GM10847 (cell line): Measurements from ENCODE around the gene RBBP8NL.

Source experiments
- POLR2A ChIP-seq: IDR thresholded peaks from 2 replicates; pipeline ENCODE4 v1.6.1; 2011; ENCODE audit not compliant: insufficient read length; ENCODE audit errors: extremely low read depth

Gene RBBP8NL

GRCh38 chr20:62400541-62400940 is 26.8 kb downstream of the RBBP8NL start:
- TF ChIP-seq POLR2A = no peak

- TF ChIP-seq POLR2A = no peak
Measured at GRCh38 chr20:62400021-62400420, 27.3 kb downstream of the RBBP8NL start.

GRCh38 chr20:62398120-62398821 is 29.1 kb downstream of the RBBP8NL start:
- no peak for TF ChIP-seq POLR2A

- TF ChIP-seq POLR2A = no peak
Measured at GRCh38 chr20:62396367-62397239, 30.7 kb downstream of the RBBP8NL start.

DNA sequence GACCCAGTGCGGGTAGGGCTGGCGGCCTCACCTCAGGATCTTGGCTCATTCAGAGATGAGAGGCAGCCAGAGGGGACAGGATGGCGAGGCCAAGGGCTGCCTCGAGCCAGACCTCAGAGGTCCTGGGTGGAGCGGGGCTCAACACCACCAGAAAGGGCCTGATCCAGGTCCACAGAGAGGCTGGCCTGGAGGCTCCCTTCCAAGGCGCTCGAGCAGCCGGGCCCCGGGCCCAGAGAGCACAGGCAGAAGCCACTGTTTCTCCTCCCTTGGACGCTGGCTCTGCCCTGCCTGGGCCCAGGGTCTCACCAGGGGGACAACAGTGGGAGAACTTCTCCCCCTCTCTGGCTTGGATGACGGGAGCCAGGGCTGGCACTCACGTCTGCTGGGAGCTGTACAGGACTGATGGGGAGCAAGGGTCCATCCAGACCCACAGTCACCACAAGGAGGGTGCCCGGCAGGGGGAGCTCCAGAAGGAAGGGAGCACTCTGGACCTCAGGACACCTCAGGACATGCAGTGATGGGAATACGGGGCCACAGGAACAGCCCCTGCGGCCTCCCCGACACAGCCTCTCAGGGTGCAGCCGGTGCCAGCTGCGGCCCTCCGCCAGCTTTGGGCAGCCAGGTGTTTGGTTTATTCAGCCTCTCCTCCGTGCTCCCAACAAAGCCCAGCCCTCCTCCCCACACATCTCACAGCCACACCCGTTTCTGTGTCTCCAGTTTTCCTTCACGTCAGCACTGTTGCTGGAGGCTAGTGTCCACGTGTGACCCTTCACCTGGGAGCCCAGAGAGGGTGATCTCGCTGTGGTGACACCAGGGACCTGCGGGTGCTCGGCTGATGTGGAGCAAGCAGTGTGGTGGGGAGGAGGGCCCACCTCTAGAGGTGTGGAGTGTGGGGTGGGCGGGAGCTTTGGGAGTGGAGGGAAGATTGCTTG is 31.8 kb downstream of the RBBP8NL start:
- TF ChIP-seq POLR2A = no peak

DNA sequence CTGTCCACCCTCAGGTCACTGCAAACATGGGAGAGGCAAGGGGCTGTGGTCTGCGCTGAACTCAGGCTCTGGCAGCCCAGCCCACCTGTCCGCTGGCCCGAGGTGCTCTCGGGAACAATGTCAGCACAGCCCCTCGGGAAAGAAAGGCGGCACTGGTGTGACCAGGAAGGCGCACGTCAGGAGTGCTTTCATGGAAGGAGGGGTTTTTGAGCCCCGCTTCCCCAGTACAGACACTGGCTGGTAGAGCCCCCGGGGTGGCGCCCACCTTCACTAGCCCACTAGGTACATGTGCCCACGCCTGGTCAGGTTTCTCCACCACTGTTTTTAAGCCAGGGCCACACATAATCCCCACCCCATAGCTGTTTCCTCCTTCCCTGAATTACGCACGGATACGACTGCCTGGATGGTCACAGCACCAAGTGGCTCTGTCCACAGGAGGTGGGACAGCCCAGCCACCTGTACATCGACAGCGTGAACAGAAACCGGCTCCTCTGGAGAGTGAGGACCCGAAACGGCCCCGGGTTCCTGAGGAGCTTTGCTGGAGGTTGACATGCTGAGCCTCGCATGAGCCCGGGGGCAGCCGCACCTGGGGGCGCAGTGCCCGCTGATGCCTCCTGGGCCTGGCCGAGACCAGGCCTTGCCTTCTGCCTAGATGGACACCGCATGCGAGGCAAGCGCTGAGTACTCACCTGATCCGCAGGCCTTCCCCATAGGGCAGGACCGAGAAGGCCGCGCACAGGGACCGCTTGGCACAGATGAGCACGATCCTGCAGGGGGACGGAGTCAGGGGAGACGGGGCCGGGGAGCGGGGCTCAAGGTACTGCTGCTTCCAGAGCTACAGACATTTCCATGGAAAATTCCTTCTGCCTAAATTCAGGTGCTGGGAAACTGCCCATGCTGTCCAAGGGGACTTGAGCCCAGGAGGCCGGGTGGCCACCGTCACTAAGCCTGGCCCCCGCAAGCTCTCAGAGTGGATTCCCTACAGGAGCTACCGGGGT is 32.8 kb downstream of the RBBP8NL start:
- TF ChIP-seq POLR2A = no peak

- TF ChIP-seq POLR2A = no peak
Measured at GRCh38 chr20:62393830-62394229, 33.5 kb downstream of the RBBP8NL start.

DNA sequence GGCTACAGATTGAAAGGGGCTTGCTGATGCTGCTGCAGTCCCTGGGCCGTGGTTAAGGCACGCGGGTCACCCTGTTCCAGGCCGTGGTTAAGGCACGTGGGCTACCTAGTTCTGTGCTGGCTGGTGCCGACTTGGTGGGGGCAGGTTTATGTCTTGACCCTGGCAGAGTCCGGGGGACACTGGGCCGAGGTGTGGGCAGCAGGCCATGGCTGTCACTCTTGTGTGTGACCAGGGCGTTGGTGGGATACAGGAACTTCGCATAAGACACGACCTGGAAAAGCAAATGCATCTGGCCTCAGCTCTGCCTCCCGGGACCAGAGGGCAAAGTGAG is 34.0 kb downstream of the RBBP8NL start:
- no peak for TF ChIP-seq POLR2A

- no peak for TF ChIP-seq POLR2A
Measured at GRCh38 chr20:62392621-62393334, 34.6 kb downstream of the RBBP8NL start.

DNA sequence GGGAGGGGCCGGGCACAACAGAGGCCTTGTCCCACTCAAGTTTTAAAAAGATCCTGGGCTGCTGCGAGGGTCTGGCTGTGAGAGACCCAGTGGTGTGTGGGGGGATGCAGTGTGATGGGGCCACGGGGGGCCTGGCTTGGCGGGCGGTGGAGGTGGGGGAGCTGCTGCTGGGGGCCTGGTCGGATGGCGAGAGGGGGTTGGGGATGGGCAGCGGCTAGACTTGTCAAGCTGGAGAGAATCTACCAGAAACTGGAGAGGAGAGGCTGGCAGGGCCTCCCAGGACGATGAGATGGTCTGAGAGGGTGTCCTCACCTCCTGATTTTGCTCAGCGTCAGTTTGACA is 35.3 kb downstream of the RBBP8NL start:
- no peak for TF ChIP-seq POLR2A

GRCh38 chr20:62391165-62392076 is 35.9 kb downstream of the RBBP8NL start:
- no peak for TF ChIP-seq POLR2A

DNA sequence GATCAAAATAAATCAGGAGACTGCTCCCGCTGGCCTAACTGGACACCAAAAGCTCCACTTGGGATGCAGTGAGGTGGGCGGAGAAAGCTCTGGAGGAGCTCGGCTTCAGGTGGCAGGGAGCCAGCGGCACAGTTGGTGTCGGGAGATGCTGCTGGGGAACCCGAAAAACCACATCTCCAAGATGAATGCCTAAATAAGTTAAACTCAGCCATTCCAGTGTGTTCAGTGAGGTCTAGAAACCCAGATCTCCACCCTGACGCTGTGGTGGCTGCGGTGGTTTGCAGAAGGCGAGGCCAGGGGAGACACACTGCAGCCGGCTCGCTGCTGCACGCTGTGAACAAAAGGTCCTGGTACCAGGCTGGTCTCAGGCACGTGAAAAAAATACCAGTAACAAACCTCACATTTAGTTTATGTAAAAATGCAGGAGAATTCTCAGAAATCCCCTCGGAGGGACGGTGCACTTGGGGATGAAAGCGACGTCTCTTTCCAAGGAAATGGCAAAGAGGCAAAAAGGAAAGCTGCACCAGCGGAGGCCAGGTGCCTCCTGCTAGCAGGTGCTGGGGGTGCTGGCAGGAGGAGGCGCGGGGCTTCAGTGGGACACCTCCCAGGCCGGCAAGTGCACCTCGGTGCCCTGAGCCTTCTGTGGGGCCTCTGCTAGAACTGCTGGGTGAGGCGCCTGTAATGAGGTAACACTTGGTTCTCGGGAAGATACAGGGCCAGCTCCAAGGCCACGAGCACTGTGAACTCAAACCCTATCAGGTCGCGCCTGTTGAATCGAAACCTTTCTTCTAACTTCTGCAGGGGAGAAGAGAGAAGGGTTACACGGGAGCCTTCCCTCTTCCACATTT is 36.8 kb downstream of the RBBP8NL start:
- no peak for TF ChIP-seq POLR2A
